Measurements from ENCODE around the gene NARS2. TPM values are rescaled to one million over a fixed set of nuclear protein-coding genes. Genes with fewer than 3 reads are reported as not detected.

Gene NARS2
- total and polyA plus RNA-seq, 2 donors (not counting 1 experiment from before 2014, with no cell fraction given): 13.2 to 15.7 TPM

GRCh38 chr11:78408619-78409018, 166.0 kb downstream of the NARS2 start:
- Histone ChIP-seq H3K9me3 (ENCODE audit: control insufficient read depth, insufficient read depth, low read depth, low read length) (no peaks in the 10 kb centered on the region), H2AFZ (ENCODE audit: low read length) (no peak overlapping the region), H3K4me2 (ENCODE audit: extremely low read depth, insufficient read depth, low read length) (no peak overlapping the region), H3K9ac (ENCODE audit: insufficient read depth, low read length) (no peak overlapping the region), H4K20me1 (ENCODE audit: control insufficient read depth, extremely low read depth, insufficient read depth, low read length) (no peaks in the 10 kb centered on the region), H3K27ac (ENCODE audit: insufficient read depth, low read length) (no peak overlapping the region), H3K4me3 (replicated peaks in 1 of 4; ENCODE audit: control extremely low read depth in 1 of 4, insufficient read depth in 1 of 4, low read depth in 3 of 4, low read length in 4 of 4) (no peak overlapping the region), H3K36me3 (ENCODE audit: control insufficient read depth, insufficient read depth, low read length) (no peaks in the 10 kb centered on the region), H3K79me2 (ENCODE audit: control insufficient read depth, insufficient read depth, low read length) (peaks cover 4% of the 10 kb centered on the region), H3K4me1 (ENCODE audit: control insufficient read depth, extremely low read depth, insufficient read depth, low read length) (no peaks in the 10 kb centered on the region), H3K27me3 (ENCODE audit: control insufficient read depth, insufficient read depth, low read length) (no peaks in the 10 kb centered on the region)
- no peak for DNase-seq (ENCODE audit: low read depth in 2 of 2)
- TF ChIP-seq CTCF (conservative IDR thresholded peaks at IDR 0.05 in 1 of 2, IDR thresholded peaks at IDR 0.05 in 1 of 2; ENCODE audit: low read depth in 1 of 2, low read length in 2 of 2) (no peak), EZH2 (IDR thresholded peaks at IDR 0.05; ENCODE audit: low read length, missing control alignments) (no peak)

- peak in 1 of 2 donors; percentile 10 for DNase-seq (ENCODE audit: low read depth in 2 of 2)
- Histone ChIP-seq H3K27me3 (ENCODE audit: control insufficient read depth, insufficient read depth, low read length) (no peaks in the 10 kb centered on the region), H3K4me2 (ENCODE audit: extremely low read depth, insufficient read depth, low read length) (no peak overlapping the region), H3K4me3 (replicated peaks in 1 of 4; ENCODE audit: control extremely low read depth in 1 of 4, insufficient read depth in 1 of 4, low read depth in 3 of 4, low read length in 4 of 4) (no peak overlapping the region), H3K79me2 (ENCODE audit: control insufficient read depth, insufficient read depth, low read length) (peaks cover 2% of the 10 kb centered on the region), H3K9ac (ENCODE audit: insufficient read depth, low read length) (no peak overlapping the region), H2AFZ (ENCODE audit: low read length) (no peak overlapping the region), H4K20me1 (ENCODE audit: control insufficient read depth, extremely low read depth, insufficient read depth, low read length) (no peaks in the 10 kb centered on the region), H3K4me1 (ENCODE audit: control insufficient read depth, extremely low read depth, insufficient read depth, low read length) (no peaks in the 10 kb centered on the region), H3K36me3 (ENCODE audit: control insufficient read depth, insufficient read depth, low read length) (no peaks in the 10 kb centered on the region), H3K27ac (ENCODE audit: insufficient read depth, low read length) (no peak overlapping the region), H3K9me3 (ENCODE audit: control insufficient read depth, insufficient read depth, low read depth, low read length) (no peaks in the 10 kb centered on the region)
- TF ChIP-seq CTCF (conservative IDR thresholded peaks at IDR 0.05 in 1 of 2, IDR thresholded peaks at IDR 0.05 in 1 of 2; ENCODE audit: low read depth in 1 of 2, low read length in 2 of 2): no peak
- TF ChIP-seq EZH2 (IDR thresholded peaks at IDR 0.05; ENCODE audit: low read length, missing control alignments): no peak
These were observed 168.0 kb downstream of the NARS2 start for GRCh38 chr11:78406568-78407196.

GRCh38 chr11:78405805-78406204, 168.9 kb downstream of the NARS2 start:
- Histone ChIP-seq H3K4me1 (ENCODE audit: control insufficient read depth, extremely low read depth, insufficient read depth, low read length) (no peaks in the 10 kb centered on the region), H3K9me3 (ENCODE audit: control insufficient read depth, insufficient read depth, low read depth, low read length) (no peaks in the 10 kb centered on the region), H2AFZ (ENCODE audit: low read length) (no peak overlapping the region), H3K79me2 (ENCODE audit: control insufficient read depth, insufficient read depth, low read length) (peaks cover 2% of the 10 kb centered on the region), H3K27me3 (ENCODE audit: control insufficient read depth, insufficient read depth, low read length) (no peaks in the 10 kb centered on the region), H3K36me3 (ENCODE audit: control insufficient read depth, insufficient read depth, low read length) (no peaks in the 10 kb centered on the region), H3K4me3 (replicated peaks in 1 of 4; ENCODE audit: control extremely low read depth in 1 of 4, insufficient read depth in 1 of 4, low read depth in 3 of 4, low read length in 4 of 4) (no peak overlapping the region), H3K27ac (ENCODE audit: insufficient read depth, low read length) (no peak overlapping the region), H3K4me2 (ENCODE audit: extremely low read depth, insufficient read depth, low read length) (no peak overlapping the region), H3K9ac (ENCODE audit: insufficient read depth, low read length) (no peak overlapping the region), H4K20me1 (ENCODE audit: control insufficient read depth, extremely low read depth, insufficient read depth, low read length) (no peaks in the 10 kb centered on the region)
- TF ChIP-seq EZH2 (IDR thresholded peaks at IDR 0.05; ENCODE audit: low read length, missing control alignments) (no peak), CTCF (conservative IDR thresholded peaks at IDR 0.05 in 1 of 2, IDR thresholded peaks at IDR 0.05 in 1 of 2; ENCODE audit: low read depth in 1 of 2, low read length in 2 of 2) (no peak)
- DNase-seq (ENCODE audit: low read depth in 2 of 2): no peak

Data from fibroblast of lung (primary cell).